Tibial artery (tissue), 4 donors: ENCODE results near the gene ZBTB17.
"Not testable (repeated sequence)": the region's sequence is repeated elsewhere in the genome, so short reads cannot be mapped to it uniquely, and the experiment has no call there.

Experiments used
- DNase-seq, 2 donors: peaks; one replicate each; pipeline ENCODE4 v3.0.0-alpha.2; 2019
- H3K27ac ChIP-seq, 2 donors: fragments of 200-600 bp; sonication (generic) in 1 of 2; 1 replicate in 1 of 2; 2 replicates in 1 of 2; pipeline ENCODE4 v1.5.1; 2018 to 2019; ENCODE audit warnings: mild to moderate bottlenecking in 1 of 2
- H3K27me3 ChIP-seq, 2 donors: fragments of 200-600 bp; sonication (generic) in 1 of 2; one replicate each; pipeline versions ENCODE4 v1.5.1 to v1.6.0; 2016 to 2019
- H3K36me3 ChIP-seq, 3 donors: fragments of 200-600 bp; sonication (generic) in 2 of 3; one replicate each; pipeline ENCODE4 v1.5.1; 2016 to 2019; ENCODE audit warnings: mild to moderate bottlenecking in 2 of 3
- H3K4me1 ChIP-seq, 4 donors: fragments of 200-600 bp; sonication (generic) in 2 of 4; 1 replicate in 3 of 4; 2 replicates in 1 of 4; pipeline ENCODE4 v1.5.1; 2016 to 2019
- H3K4me3 ChIP-seq, 2 donors: fragments of 200-600 bp; sonication (generic) in 1 of 2; 1 replicate in 1 of 2; 2 replicates in 1 of 2; pipeline ENCODE4 v1.5.1; 2018 to 2019; ENCODE audit warnings: mild to moderate bottlenecking in 2 of 2
- H3K9me3 ChIP-seq, 3 donors: fragments of 200-600 bp; sonication (generic) in 1 of 3; one replicate each; pipeline ENCODE4 v1.5.1; 2016 to 2019
- CTCF ChIP-seq, 2 experiments: fragments of 200-600 bp in 1 of 2; fragments of 450-650 bp in 1 of 2; IDR thresholded peaks; one replicate each; pipeline ENCODE4 v1.5.1; 2017 to 2019; ENCODE audit warnings: antibody characterized with exemption in 2 of 2, mild to moderate bottlenecking in 1 of 2, moderate library complexity in 1 of 2
- intact Hi-C: fragments of 100-400 bp; cut with DNase I; formaldehyde crosslinking; loops from one replicate; pipeline ENCODE4 v1.15.0; 2023; ENCODE audit warnings: low total_unique reads

Gene ZBTB17

GRCh38 chr1:15985611-15986297 is 9.9 kb upstream of the ZBTB17 start:
- Histone ChIP-seq H3K27me3 (no peaks in the 10 kb centered on the region), H3K9me3 (no peaks in the 10 kb centered on the region), H3K4me3 (no peak overlapping the region), H3K4me1 (no peaks in the 10 kb centered on the region), H3K36me3 (no peaks in the 10 kb centered on the region), H3K27ac (no peak overlapping the region)
- intact Hi-C loops: no loop called here
- DNase-seq: no peak
- TF ChIP-seq CTCF (IDR thresholded peaks at IDR 0.05): no peak

- Histone ChIP-seq H3K27ac (no peak overlapping the region), H3K4me1 (no peaks in the 10 kb centered on the region), H3K4me3 (no peak overlapping the region), H3K36me3 (no peaks in the 10 kb centered on the region), H3K9me3 (no peaks in the 10 kb centered on the region), H3K27me3 (no peaks in the 10 kb centered on the region)
- intact Hi-C loops: no loop called here
- no peak for DNase-seq
- TF ChIP-seq CTCF (IDR thresholded peaks at IDR 0.05): no peak
Observed at GRCh38 chr1:15983275-15983674, 7.4 kb upstream of the ZBTB17 start.

- Histone ChIP-seq H3K9me3 (no peaks in the 10 kb centered on the region), H3K27ac (no peak overlapping the region), H3K27me3 (no peaks in the 10 kb centered on the region), H3K4me3 (no peak overlapping the region), H3K36me3 (no peaks in the 10 kb centered on the region), H3K4me1 (no peaks in the 10 kb centered on the region)
- no peak for TF ChIP-seq CTCF (IDR thresholded peaks at IDR 0.05)
- DNase-seq: no peak
- intact Hi-C loops: no loop called here
Observed at GRCh38 chr1:15981679-15982078, 5.8 kb upstream of the ZBTB17 start.

GRCh38 chr1:15977947-15978346 is 2.0 kb upstream of the ZBTB17 start:
- H3K4me3 ChIP-seq, H3K27ac ChIP-seq, intact Hi-C loops, H3K36me3 ChIP-seq, H3K27me3 ChIP-seq, H3K9me3 ChIP-seq, DNase-seq: not testable (repeated sequence)
- H3K4me1 ChIP-seq: peaks cover 0 to 28% (median 17%) of the 10 kb centered on the region in 4 donors

GRCh38 chr1:15975358-15975804 is 520 bp downstream of the ZBTB17 start:
- no peaks in the 10 kb centered on the region for H3K9me3 ChIP-seq
- H3K4me3 ChIP-seq: peak overlapping the region; percentile 70 to 97
- H3K27ac ChIP-seq: peak overlapping the region; percentile 71 to 83
- no peak for TF ChIP-seq CTCF (IDR thresholded peaks at IDR 0.05)
- intact Hi-C loops: no loop called here
- H3K27me3 ChIP-seq: no peaks in the 10 kb centered on the region
- peaks cover 6 to 18% (median 15%) of the 10 kb centered on the region in 3 donors for H3K36me3 ChIP-seq
- no peak for DNase-seq
- H3K4me1 ChIP-seq: peaks cover 0 to 29% (median 17%) of the 10 kb centered on the region in 4 donors

- no peaks in the 10 kb centered on the region for H3K9me3 ChIP-seq
- peaks cover 0 to 29% (median 17%) of the 10 kb centered on the region in 4 donors for H3K4me1 ChIP-seq
- intact Hi-C loops: no loop called here
- no peaks in the 10 kb centered on the region for H3K27me3 ChIP-seq
- peaks cover 9 to 23% (median 17%) of the 10 kb centered on the region in 3 donors for H3K36me3 ChIP-seq
- H3K4me3 ChIP-seq: peak overlapping the region; percentile 70 to 97
- DNase-seq: no peak
- peak overlapping the region in 1 of 2 donors; percentile 83 for H3K27ac ChIP-seq
- no peak for TF ChIP-seq CTCF (IDR thresholded peaks at IDR 0.05)
Observed at GRCh38 chr1:15974855-15975254, 1.0 kb downstream of the ZBTB17 start.
